ENCODE data around the gene GNA12. TPM values are rescaled to one million over a fixed set of nuclear protein-coding genes. Genes with fewer than 3 reads are reported as not detected.

Gene GNA12
- total and polyA plus RNA-seq, 9 of the 15 experiments (the other 6 are each of a cell fraction or from before 2014, with no cell fraction given), result 0.65 to 32.7 (median 9.6) TPM

GRCh38 chr7:2792235-2792634 lies 51.9 kb downstream of the GNA12 start (continued):
- no peak for TF ChIP-seq MLX (CRISPR knock-in tag; conservative IDR thresholded peaks at IDR 0.05)
- no peak for TF ChIP-seq ATF3 (IDR thresholded peaks at IDR 0.05)
- TF ChIP-seq ATF3 (CRISPR knock-in tag; conservative IDR thresholded peaks at IDR 0.05), result no peak
- no peak for TF ChIP-seq ZNF695 (CRISPR knock-in tag; IDR thresholded peaks at IDR 0.05)
- TF ChIP-seq RBM22 (IDR thresholded peaks at IDR 0.05; ENCODE audit: low read depth, low read length, poor library complexity, severe bottlenecking), result no peak
- TF ChIP-seq ZNF143 (CRISPR knock-in tag; IDR thresholded peaks at IDR 0.05), result no peak
- TF ChIP-seq KDM2B (CRISPR knock-in tag; IDR thresholded peaks at IDR 0.05), result no peak
- no peak for TF ChIP-seq PPARD (CRISPR knock-in tag; IDR thresholded peaks at IDR 0.05)
- no peak for TF ChIP-seq RNF2 (IDR thresholded peaks at IDR 0.05)

- no peaks in the 10 kb centered on the region for H3K79me2 ChIP-seq (ENCODE audit: control insufficient read depth, insufficient read depth, low read length)
- H3K9ac ChIP-seq (ENCODE audit: insufficient read depth in 1 of 2, low read depth in 2 of 2, low read length in 2 of 2), result no peak overlapping the region
- no peaks in the 10 kb centered on the region for H3K9me3 ChIP-seq (replicated peaks; ENCODE audit: control insufficient read depth, insufficient read depth, low read depth, low read length)
- no peaks in the 10 kb centered on the region for H3K4me1 ChIP-seq (replicated peaks in 1 of 2; ENCODE audit: control insufficient read depth in 2 of 2, insufficient read depth in 2 of 2, low read length in 2 of 2)
- H3K36me3 ChIP-seq (ENCODE audit: control insufficient read depth, insufficient read depth, low read length), result peaks cover 30% of the 10 kb centered on the region; the same call in 2 of the 3 replicates
- H3K27ac ChIP-seq (ENCODE audit: extremely low read depth, low read depth, low read length), result no peak overlapping the region
- no peak overlapping the region for H2AFZ ChIP-seq (ENCODE audit: low read depth, low read length)
- ATAC-seq, result no peak
- no peak overlapping the region for H3K4me2 ChIP-seq (ENCODE audit: insufficient read depth, low read length)
- no peak overlapping the region for H3K4me3 ChIP-seq
- no TSS peak for BruUV-seq (replicated peaks)
- CTCF ChIA-PET (ENCODE audit: low intra/inter-chr PET ratio), result interaction anchor here (0.7 kb wide), 1 partner anchor 1183 kb away, joined by 5 read pairs; no protein-coding TSS in a partner anchor
- FAIRE-seq, result no peak
- no peaks in the 10 kb centered on the region for H3K9me1 ChIP-seq (ENCODE audit: control insufficient read depth, insufficient read depth, low read length)
- DNase-seq (ENCODE audit: extremely low read depth in 1 of 4, low spot score in 3 of 4), result no peak
- H3K27me3 ChIP-seq (ENCODE audit: control insufficient read depth in 2 of 2, insufficient read depth in 2 of 2, low read length in 2 of 2), result no peaks in the 10 kb centered on the region
- POLR2A ChIA-PET, result interaction anchor here (1.3 kb wide), 1 partner anchor 53 kb away, joined by 3 read pairs; no protein-coding TSS in a partner anchor
- WGBS (ENCODE audit: insufficient coverage, low coverage, missing lambda C conversion rate), result 77% methylated on average over 5 of the region's 5 CpGs
- H4K20me1 ChIP-seq (replicated peaks; ENCODE audit: control insufficient read depth, insufficient read depth, low read length), result no peaks in the 10 kb centered on the region
- intact Hi-C loops (cut with micrococcal nuclease) (no loop called here), in situ Hi-C loops (cut with MboI) (no loop called here)
- no peak for TF ChIP-seq SETDB1 (IDR thresholded peaks at IDR 0.05; ENCODE audit: low read length)
- no peak for TF ChIP-seq MBD2 (IDR thresholded peaks at IDR 0.05; ENCODE audit: borderline replicate concordance, low read depth)
- no peak for TF ChIP-seq ARID3A (IDR thresholded peaks at IDR 0.05; ENCODE audit: borderline replicate concordance, low read depth, low read length)
- TF ChIP-seq GATA2 (CRISPR knock-in tag; IDR thresholded peaks at IDR 0.05), result no peak
- no peak for TF ChIP-seq USF1 (CRISPR knock-in tag; IDR thresholded peaks at IDR 0.05)
- TF ChIP-seq FOXA3 (CRISPR knock-in tag; conservative IDR thresholded peaks at IDR 0.05 in 1 of 2, IDR thresholded peaks at IDR 0.05 in 1 of 2), result no peak
- no peak for TF ChIP-seq CREB3L1 (IDR thresholded peaks at IDR 0.05; ENCODE audit: borderline replicate concordance, low read depth)
- no peak for TF ChIP-seq SMARCE1 (IDR thresholded peaks at IDR 0.05)
Observed at GRCh38 chr7:2791390-2791789, 52.7 kb downstream of the GNA12 start.

Measured in K562 (cell line).